Measurements from ENCODE around the gene LIMS1.
A peak's percentile ranks its signal among the peaks of the same experiment; 100 is the strongest.
"Not testable (repeated sequence)": the region's sequence is repeated elsewhere in the genome, so short reads cannot be mapped to it uniquely, and the experiment has no call there.

LIMS1 gene

DNA sequence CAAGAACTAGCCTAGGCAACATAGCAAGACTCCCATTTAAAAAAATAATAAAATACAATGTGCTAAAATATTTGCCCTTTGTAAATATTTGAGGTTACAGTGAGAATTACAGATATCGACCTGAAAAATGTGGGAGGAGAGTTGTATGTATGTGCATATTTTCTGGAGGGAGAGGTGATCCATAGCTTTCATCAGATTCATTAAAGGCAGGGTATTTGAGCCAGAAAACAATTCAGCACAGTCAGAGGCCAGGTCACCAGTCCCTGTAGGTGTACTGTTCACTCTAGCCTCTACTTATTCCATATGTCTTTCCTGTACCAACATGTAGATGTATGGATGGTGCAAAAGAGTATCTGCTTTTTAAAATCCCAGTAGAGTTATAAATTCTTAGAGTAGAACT, 136.0 kb downstream of the LIMS1 start:
- not testable (repeated sequence) for DNase-seq

DNA sequence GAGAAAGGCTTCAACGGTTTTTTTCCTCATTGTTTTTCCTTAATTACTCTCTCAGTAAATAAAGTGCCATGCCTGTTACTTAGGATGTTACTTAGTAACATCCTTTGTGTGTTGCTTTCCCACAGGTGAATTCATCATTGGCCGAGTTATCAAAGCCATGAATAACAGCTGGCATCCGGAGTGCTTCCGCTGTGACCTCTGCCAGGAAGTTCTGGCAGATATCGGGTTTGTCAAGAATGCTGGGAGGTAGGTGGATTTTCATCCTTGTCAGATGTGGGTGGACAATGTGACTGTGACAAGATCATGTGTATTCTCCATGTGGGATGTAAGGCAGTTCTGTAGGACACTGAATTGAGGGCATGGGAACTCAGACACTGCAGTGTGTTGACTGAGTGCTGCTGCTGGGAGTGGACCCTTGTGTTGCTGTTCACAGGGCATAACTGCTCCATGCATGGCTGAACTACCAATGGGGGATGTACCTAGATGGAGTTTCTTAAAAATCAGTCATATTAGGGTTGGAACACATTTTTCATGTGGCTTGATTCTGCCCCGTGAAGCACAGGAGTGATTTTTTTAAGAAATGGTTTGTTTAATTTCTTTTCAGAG, 138.0 kb downstream of the LIMS1 start:
- not testable (repeated sequence) for DNase-seq

DNA sequence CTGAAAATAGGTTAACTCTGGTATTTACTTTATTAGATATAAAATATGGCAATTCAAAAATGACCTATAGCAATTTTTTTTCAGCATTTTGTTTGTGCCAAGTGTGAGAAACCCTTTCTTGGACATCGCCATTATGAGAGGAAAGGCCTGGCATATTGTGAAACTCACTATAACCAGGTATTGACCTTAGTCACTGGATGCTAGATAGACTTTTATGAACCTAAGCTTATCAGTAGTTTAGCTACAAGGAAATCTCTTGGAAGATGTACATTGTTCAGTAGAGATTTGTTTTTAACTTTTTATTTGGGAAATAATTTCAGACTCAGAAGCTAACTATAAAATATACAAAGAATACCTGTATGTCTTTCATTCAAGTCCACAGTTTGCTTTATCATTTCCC, 142.3 kb downstream of the LIMS1 start:
- DNase-seq = not testable (repeated sequence)

DNA sequence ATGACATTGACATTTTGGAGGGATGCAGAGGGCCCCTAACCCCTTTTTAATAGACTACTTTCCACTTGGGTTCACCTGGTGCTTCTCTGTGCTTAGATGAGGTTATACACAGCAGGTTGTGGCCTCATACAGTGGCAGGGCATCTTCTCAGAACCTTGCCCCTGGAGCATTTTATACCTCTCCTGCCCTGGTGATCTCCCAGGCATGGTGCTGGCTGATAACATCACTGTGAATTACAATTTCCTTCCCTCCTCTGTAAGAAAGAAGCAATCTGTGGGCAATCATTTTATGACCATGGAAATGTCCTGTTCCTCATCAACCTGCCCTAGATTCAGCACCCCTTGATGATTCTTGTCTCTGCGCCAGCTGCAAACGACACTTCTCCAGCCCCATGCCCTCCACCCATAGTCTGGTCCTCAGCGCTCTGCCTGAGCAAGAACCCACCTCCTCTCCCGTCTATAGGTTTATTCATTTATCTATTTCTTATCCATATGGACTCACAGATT, 143.0 kb downstream of the LIMS1 start:
- not testable (repeated sequence) for DNase-seq

DNA sequence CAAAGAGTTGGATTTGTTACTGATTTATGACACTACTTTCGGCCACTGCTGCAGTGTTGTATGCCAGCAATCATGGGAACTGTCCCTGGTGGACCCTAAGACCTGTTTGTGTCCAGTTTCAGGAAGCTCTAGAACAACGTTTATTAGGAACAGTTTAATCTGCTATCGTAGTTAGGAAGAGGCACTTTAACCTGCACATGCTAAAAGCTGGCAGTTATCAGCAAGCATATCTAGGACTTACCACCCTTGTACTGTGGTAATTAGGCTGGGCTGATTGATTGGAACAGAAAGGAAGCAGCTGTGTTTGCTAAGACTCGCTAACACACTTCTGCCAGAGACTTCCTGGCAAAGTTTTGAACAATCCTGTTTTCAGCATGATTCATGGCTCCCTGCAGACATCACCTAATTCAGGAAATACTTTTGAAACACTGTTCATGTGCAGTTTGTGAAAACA, 144.0 kb downstream of the LIMS1 start:
- DNase-seq = not testable (repeated sequence)

DNA sequence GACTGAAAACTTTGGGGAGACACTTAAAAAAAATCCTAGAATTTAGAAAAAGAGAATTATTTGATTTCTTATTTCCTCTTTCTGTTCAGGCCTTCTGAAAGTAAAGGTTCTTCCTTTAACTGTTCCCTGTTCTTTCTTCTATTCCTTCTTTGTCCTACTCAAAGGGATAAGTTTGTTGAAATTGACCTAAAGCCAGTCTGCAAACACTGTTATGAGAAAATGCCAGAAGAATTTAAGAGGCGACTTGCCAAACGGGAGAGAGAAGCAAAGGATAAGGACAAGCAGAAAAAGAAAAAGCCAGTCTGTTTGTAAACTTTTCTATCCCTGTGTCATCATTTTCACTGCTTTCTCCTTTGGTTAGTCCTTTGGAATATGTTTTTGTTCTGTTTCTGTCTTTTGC, 146.5 kb downstream of the LIMS1 start:
- DNase-seq = not testable (repeated sequence)

DNA sequence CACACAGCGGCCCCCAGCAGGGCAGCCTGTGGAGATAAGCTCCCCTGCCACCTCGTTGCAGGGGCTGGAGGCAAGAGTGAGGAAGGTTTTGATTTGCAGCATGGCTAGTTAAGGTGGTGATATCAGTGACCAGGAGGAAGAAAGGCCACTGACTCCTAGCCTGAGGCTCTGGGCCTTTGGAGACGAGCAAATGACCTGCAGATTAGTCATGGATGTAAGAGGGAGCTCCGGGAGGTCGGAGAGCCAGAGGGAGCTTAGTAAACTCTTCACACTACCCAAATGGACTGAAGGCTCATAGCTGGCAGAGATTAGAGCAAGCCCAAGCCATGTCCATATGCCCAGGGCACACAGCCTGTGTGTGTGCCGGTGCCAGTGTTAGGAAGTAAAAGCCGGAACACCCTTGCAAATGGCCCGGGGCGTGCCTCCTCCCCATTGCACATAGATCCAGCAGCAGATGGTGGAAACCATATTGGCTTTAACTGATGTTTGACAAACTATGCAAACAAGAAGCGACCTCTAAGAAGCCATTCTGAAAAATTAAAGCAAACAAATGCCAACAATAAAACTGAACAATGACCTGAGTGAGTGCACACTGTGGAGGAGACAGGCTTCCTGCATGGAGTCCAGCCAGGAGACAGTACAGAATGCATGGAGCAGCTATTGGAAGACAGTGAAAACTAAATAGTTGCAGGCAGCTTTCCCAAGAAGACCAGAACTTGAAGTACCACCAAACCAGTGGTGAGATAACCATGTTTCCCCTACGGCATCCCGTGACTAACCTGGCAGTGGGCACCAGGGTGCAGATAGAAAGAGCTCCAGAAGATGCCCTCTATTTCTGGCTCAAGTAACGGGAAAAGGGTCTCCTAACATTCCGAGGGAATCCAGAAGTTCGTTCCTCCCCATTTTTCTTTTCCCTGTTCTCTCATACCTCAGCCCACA, 154.8 kb downstream of the LIMS1 start:
- DNase-seq = not testable (repeated sequence)

DNA sequence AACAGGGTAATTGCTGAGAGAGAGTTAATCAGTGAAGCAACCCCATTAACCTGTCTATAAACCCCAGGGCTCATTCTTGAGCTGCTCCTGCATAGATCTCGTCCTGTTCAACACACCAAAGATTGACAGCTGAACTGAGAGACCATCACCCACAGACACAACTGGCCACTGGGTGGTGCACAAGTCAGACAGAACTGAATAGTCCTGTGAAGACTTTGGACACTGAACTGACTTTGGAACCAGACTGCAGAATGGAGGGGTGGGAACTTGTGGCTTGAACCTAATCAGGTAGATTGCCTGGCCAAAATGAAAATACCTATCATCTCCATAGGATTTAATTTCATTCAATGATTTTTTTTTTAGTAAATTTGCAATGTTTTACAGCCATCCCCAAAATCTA, 155.7 kb downstream of the LIMS1 start:
- DNase-seq = not testable (repeated sequence)

DNA sequence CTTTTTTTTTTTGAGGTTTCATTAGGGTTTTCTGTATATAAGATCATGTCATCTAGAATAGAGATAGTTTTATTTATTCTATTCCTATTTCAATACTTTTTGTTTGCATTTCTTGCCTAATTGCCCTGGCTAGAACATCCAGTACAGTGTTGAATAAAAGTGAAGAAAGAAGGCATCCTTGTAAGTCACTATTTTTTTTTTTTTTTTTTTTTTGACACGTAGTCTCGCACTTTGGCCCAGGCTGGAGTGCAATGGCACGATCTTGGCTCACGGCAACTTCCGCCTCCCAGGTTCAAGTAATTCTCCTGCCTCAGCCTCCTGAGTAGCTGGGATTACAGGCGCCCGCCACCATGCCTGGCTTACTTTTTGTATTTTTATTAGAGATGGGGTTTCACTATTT, 157.2 kb downstream of the LIMS1 start:
- no peak for DNase-seq

DNA sequence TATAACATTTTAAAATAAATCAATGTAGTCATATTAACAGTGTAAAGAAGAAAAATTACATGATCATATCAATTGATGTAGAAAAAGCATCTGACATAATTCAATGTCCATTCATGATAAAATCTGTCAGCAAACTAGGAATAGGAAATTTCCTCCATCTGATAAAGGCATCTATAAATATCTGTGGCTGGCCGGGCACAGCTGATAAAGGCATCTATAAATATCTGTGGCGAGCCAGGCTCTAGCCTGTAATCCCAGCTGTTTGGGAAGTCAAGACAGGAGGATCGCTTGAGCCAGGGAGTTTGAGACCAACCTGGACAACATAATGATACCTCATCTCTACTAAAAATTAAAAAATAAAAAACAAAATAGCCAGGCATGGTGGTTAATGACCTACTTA, 166.9 kb downstream of the LIMS1 start:
- DNase-seq = no peak

DNA sequence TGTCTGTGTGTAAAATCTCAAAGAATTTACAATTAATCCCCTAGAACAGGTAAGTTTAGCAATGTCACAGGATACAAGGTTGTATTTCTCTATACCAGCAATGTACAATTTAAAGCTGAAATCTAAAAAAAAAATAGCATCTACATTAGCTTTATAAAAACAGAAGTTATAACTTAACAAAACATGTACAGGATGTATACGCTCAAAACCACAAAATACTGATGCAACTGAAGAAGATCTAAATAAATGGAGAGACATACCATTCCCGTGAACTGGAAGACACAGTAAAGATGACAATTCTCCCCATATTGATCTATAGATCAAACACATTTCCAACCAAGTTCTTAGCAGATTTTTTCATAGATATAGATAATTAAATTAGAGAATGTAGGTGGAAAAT, 167.5 kb downstream of the LIMS1 start:
- no peak for DNase-seq

DNA sequence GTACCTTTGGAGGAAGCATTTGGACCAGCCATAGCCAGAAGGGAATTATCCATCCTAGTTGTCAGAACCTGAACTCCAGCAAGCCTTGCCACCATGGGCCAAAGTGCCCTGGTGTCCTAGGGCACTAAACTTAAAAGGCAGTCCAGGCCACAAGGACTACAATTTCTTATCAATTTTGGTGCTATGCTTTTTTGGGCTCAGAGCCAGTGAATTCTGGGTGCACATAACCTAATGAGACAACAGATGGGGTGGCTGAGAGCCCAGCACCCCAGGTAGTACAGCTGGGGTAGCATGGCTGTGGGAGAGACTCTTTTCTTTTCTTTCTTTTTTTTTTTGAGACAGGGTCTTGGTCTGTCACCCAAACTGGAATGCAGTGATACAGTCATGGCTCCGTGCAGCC, 170.6 kb downstream of the LIMS1 start:
- DNase-seq = no peak

DNA sequence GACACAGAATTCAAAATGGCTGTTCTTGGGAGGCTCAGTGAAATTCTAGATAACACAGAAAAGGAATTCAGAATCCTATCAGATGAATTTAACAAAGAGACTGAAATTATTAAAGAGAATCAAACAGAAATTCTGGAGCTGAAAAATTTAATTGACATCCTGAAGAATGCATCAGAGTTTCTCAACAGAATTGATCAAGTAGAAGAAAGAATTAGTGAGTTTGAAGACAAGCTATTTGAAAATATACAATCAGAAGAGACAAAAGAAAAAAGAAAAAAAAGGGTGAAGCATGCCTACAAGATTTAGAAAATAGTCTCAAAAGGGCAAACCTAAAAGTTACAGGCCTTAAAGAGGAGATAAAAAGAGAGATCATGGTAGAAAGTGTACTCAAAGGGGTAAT, 173.0 kb downstream of the LIMS1 start:
- no peak for DNase-seq

DNA sequence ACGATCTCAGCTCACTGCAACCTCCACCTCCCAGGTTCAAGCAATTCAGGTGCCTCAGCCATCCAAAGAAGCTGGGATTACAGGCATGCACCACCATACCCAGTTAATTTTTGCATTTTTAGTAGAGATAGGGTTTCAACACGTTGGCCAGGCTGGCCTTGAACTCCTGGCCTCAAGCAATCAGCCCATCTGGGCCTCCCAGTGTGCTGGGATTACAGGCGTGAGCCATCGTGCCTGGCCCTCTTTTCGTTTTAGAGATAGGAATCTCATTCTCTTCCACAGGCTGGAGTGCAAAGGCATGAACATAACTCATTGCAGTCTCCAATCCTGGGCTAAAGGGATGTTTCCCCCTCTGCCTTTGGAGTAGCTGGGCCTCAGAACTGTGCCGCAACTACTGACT, 182.7 kb downstream of the LIMS1 start:
- not testable (repeated sequence) for DNase-seq

DNA sequence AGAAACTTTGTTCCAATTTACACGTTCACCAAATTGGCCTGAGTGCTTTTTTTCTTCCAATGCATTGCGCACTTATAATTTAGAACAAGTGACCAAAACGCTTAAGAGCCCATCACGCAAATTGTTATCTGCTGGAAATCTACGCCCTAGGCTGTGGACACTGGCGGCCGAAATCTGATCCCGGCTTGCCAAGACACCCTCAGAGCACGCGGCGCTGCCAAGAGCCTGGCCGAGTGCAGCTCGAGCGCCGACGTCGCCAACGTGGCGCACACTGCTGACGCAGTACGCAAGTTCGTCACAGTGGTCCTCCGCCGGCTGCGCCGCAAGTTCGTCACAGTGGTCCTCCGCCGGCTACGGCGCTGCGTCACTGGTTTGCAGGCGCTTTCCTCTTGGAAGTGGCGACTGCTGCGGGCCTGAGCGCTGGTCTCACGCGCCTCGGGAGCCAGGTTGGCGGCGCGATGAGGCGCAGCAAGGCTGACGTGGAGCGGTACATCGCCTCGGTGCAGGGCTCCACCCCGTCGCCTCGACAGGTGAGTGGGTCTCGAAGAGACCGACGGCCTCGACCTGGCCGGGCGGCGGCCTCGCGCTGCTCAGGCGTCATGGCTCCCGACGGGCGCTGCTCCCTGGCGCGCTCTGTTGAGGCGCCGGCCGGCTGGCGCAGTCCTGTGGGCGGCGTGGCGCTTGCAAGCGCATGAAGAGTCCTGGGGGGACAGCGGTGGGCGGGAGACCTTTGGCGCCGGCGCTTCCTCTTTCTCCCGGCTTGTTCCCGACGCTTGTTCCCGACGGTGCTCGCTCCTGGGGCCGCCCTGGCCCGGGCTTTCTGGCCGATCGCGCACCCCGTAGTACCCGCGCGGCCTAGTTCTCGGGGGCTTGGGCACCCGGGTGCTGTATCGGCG, 185.1 kb downstream of the LIMS1 start, which contains the start of gene RANBP2:
RANBP2 (plus strand) TSS at position 334 of the 896 bp plus-strand sequence; CDS start at position 459, 125 bp downstream.
- DNase-seq = peak; percentile 97

DNA sequence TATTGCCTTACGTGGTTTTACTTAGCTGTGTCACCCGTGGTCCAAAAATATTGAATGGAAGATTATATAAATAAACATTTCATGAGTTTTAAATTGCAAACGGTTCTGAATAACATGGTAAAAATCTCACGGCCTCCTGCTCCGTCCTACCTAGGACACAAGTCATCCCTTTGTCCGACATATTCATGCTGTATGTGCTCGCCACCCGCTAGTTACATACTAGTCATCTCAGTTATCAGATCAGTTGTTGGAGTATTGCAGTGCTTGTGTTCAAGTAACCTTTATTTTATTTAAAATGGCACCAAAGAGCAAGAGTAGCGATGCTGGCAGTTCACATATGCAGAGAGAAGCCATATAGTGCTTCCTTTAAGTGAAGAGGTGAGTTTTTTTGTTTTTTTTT, 191.8 kb downstream of the LIMS1 start:
- DNase-seq = not testable (repeated sequence)

DNA sequence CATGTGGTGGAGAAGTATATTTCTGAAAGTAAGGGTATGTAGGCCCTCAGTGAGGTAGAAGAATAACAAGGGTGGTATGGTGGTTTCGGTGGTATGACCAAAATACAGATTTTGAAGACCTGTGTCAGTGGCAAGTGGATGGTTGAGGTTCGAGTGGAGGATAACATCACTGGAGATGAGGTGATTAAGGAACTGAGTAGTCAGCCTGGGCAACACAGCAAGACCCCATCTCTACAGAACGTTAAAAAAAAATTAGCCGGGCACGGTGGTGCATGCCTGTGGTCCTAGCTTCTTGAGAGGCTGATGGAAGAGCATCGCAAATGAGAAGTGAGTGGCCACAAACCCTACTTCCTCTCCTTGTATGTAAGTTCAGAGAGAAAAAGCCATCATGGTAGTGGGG, 200.4 kb downstream of the LIMS1 start:
- not testable (repeated sequence) for DNase-seq
